Measurements from ENCODE around the gene EDAR.

DNA sequence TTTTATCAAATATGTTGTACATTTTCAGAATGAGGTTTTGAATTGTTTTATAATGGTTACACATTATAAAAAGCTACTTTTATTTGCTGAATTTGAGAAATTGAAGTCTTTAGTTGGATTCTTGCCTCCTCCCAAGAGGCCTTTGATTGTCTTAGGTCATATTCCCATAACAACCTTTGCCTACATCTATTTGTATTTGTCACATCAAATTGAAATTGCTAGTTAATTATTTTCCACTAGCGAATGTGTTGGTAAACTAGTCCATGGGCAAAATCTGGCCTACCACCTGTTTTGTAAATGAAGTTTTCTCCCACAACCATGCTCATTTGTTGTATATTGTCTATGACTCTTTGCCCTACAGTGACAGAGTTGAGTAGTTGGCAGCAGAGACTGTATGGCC is 142.0 kb downstream of the EDAR start:
- TF ChIP-seq, protein P1, sequence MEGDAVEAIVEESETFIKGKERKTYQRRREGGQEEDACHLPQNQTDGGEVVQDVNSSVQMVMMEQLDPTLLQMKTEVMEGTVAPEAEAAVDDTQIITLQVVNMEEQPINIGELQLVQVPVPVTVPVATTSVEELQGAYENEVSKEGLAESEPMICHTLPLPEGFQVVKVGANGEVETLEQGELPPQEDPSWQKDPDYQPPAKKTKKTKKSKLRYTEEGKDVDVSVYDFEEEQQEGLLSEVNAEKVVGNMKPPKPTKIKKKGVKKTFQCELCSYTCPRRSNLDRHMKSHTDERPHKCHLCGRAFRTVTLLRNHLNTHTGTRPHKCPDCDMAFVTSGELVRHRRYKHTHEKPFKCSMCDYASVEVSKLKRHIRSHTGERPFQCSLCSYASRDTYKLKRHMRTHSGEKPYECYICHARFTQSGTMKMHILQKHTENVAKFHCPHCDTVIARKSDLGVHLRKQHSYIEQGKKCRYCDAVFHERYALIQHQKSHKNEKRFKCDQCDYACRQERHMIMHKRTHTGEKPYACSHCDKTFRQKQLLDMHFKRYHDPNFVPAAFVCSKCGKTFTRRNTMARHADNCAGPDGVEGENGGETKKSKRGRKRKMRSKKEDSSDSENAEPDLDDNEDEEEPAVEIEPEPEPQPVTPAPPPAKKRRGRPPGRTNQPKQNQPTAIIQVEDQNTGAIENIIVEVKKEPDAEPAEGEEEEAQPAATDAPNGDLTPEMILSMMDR (optimal IDR thresholded peaks at IDR 0.05 in 1 of 3, IDR thresholded peaks at IDR 0.05 in 1 of 3, conservative IDR thresholded peaks at IDR 0.05 in 1 of 3; ENCODE audit: extremely low read depth in 1 of 3, insufficient read depth in 2 of 3, low read length in 3 of 3): no peak
- TF ChIP-seq EZH2 (IDR thresholded peaks at IDR 0.05; ENCODE audit: low read length): no peak
